C4-2B (cell line): Measurements from ENCODE around the gene CARMIL1.

ENCODE experiments used
- ZFX ChIP-seq: fragments of 450-650 bp; IDR thresholded peaks from 2 replicates; pipeline ENCODE4 v1.6.1; 2017
- TF ChIP-seq, protein P1 (sequence below): fragments of 450-650 bp; conservative IDR thresholded peaks from 2 replicates; pipeline ENCODE4 v1.5.1; 2017; ENCODE audit warnings: mild to moderate bottlenecking

DNA sequence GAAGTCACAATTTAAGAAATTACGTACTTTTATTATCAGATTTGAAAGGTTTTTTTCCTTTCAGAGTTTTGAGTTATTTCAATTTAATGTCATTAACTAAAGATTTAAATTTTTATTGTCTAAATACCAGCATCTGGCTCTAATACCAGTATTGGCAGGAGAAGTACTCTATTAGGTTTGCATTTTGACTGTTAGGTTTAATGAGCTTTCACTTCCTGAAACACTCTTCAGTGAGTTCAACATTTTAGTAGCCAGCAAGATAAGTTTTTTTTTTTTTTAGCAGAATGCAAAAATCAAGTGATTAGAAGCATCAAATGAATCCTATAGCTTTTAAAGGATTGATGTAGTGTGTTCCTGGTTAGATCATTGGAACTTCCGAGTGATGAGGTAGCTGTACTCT is 338.8 kb downstream of the CARMIL1 start:
- TF ChIP-seq, protein P1, sequence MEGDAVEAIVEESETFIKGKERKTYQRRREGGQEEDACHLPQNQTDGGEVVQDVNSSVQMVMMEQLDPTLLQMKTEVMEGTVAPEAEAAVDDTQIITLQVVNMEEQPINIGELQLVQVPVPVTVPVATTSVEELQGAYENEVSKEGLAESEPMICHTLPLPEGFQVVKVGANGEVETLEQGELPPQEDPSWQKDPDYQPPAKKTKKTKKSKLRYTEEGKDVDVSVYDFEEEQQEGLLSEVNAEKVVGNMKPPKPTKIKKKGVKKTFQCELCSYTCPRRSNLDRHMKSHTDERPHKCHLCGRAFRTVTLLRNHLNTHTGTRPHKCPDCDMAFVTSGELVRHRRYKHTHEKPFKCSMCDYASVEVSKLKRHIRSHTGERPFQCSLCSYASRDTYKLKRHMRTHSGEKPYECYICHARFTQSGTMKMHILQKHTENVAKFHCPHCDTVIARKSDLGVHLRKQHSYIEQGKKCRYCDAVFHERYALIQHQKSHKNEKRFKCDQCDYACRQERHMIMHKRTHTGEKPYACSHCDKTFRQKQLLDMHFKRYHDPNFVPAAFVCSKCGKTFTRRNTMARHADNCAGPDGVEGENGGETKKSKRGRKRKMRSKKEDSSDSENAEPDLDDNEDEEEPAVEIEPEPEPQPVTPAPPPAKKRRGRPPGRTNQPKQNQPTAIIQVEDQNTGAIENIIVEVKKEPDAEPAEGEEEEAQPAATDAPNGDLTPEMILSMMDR: no peak
- TF ChIP-seq ZFX: no peak
